ENCODE data around the gene DHRS1.
A peak's percentile ranks its signal among the peaks of the same experiment; 100 is the strongest.

Gene DHRS1

GRCh38 chr14:24340606-24341005 lies 41.0 kb upstream of the DHRS1 start:
- POLR2A ChIA-PET, result interaction anchor here (0.8 kb wide), 1 partner anchor 36 kb away, joined by 3 read pairs; no protein-coding TSS in a partner anchor
- DNase-seq (ENCODE audit: low read depth, low spot score), result no peak
- H3K4me3 ChIP-seq (ENCODE audit: low read depth, low read length), result no peak overlapping the region
- CTCF ChIA-PET, result interaction anchor here (0.9 to 37.5 kb wide), 7 partner anchors 9 to 87 kb away, joined by 3 to 1633 read pairs (median 17); partner anchors contain the start of genes CBLN3, CIDEB, DHRS1 and KHNYN
- TF ChIP-seq CTCF (IDR thresholded peaks at IDR 0.05; ENCODE audit: insufficient read depth, low read length, missing control alignments), result no peak

- DNase-seq (ENCODE audit: low read depth, low spot score), result no peak
- H3K4me3 ChIP-seq (ENCODE audit: low read depth, low read length), result peak within 1 kb of the TSS; percentile 41
- CTCF ChIA-PET, result interaction anchor here (0.6 to 37.5 kb wide), 8 partner anchors 8 to 97 kb away, joined by 3 to 1633 read pairs (median 18); partner anchors contain the start of genes CBLN3, CIDEB, DHRS1 and KHNYN
These were observed 39.9 kb upstream of the DHRS1 start, which contains the start of gene RIPK3 for GRCh38 chr14:24339284-24340151. RIPK3 (minus strand) TSS chr14:24339991; CDS start chr14:24339826, 165 bp downstream.

GRCh38 chr14:24338843-24339242 lies 39.3 kb upstream of the DHRS1 start:
- CTCF ChIA-PET, result interaction anchor here (1.2 to 37.5 kb wide), 7 partner anchors 7 to 96 kb away, joined by 3 to 1633 read pairs (median 19); partner anchors contain the start of genes CBLN3, CIDEB, DHRS1 and KHNYN
- no peak for DNase-seq (ENCODE audit: low read depth, low spot score)
- TF ChIP-seq CTCF (IDR thresholded peaks at IDR 0.05; ENCODE audit: insufficient read depth, low read length, missing control alignments), result no peak
- POLR2A ChIA-PET, result no interaction called here
- no peak overlapping the region for H3K4me3 ChIP-seq (ENCODE audit: low read depth, low read length)

More at GRCh38 chr14:24339284-24340151, 39.9 kb upstream of the DHRS1 start, which contains the start of gene RIPK3:
- no peak for TF ChIP-seq CTCF (IDR thresholded peaks at IDR 0.05; ENCODE audit: insufficient read depth, low read length, missing control alignments)
- POLR2A ChIA-PET, result interaction anchor here (0.8 kb wide), 1 partner anchor 37 kb away, joined by 3 read pairs; no protein-coding TSS in a partner anchor

GRCh38 chr14:24337824-24338175 lies 38.2 kb upstream of the DHRS1 start:
- H3K4me3 ChIP-seq (ENCODE audit: low read depth, low read length), result no peak overlapping the region
- no peak for TF ChIP-seq CTCF (IDR thresholded peaks at IDR 0.05; ENCODE audit: insufficient read depth, low read length, missing control alignments)
- no peak for DNase-seq (ENCODE audit: low read depth, low spot score)
- ChIA-PET POLR2A (no interaction called here), CTCF (interaction anchor here (1.0 to 37.5 kb wide), 9 partner anchors 8 to 89 kb away, joined by 3 to 1633 read pairs (median 17); partner anchors contain the start of genes CBLN3, CIDEB, DHRS1 and KHNYN)

- no peak for DNase-seq (ENCODE audit: low read depth, low spot score)
- ChIA-PET CTCF (interaction anchor here (1.0 to 37.5 kb wide), 9 partner anchors 8 to 90 kb away, joined by 3 to 1633 read pairs (median 17); partner anchors contain the start of genes CBLN3, CIDEB, DHRS1 and KHNYN), POLR2A (no interaction called here)
These were observed 37.7 kb upstream of the DHRS1 start for GRCh38 chr14:24337144-24337823.

More at GRCh38 chr14:24337144-24337823, 37.7 kb upstream of the DHRS1 start:
- no peak for TF ChIP-seq CTCF (IDR thresholded peaks at IDR 0.05; ENCODE audit: insufficient read depth, low read length, missing control alignments)
- no peak overlapping the region for H3K4me3 ChIP-seq (ENCODE audit: low read depth, low read length)

Measured in AG04449 (cell line).